Pons (tissue), 1 donor: Measurements from ENCODE around the gene MYO1F.
"Not testable (repeated sequence)": the region's sequence is repeated elsewhere in the genome, so short reads cannot be mapped to it uniquely, and the experiment has no call there.

Source experiments
- DNase-seq: peaks from one replicate; pipeline ENCODE4 v3.0.0-alpha.2; 2016; ENCODE audit warnings: low spot score

The MYO1F gene

GRCh38 chr19:8564866-8565265 lies 12.4 kb downstream of the MYO1F start:
- DNase-seq = not testable (repeated sequence)

GRCh38 chr19:8561075-8561764 lies 16.0 kb downstream of the MYO1F start:
- DNase-seq = no peak

DNA sequence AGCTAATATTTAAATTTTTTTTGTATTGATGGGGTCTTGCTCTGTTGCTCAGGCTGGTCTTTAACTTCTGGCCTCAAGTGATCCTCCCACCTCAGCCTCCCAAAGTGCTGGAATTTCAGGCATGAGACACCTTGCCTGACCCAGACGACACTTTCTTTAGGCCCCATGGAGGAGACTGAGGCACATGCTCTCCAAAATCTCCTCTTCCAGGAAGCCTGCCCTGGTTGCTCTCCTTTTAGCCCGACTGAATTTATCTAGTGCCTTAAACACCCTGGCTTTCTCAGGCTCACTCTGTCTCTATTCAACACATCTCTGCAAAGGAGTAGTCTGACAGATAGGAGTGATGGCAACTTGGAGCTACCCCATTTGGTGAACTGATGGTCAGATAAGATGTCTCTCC lies 18.9 kb downstream of the MYO1F start:
- no peak for DNase-seq

GRCh38 chr19:8557642-8558238 lies 19.5 kb downstream of the MYO1F start:
- DNase-seq = no peak

- DNase-seq = not testable (repeated sequence)
Observed at GRCh38 chr19:8553729-8554128, 23.5 kb downstream of the MYO1F start.

DNA sequence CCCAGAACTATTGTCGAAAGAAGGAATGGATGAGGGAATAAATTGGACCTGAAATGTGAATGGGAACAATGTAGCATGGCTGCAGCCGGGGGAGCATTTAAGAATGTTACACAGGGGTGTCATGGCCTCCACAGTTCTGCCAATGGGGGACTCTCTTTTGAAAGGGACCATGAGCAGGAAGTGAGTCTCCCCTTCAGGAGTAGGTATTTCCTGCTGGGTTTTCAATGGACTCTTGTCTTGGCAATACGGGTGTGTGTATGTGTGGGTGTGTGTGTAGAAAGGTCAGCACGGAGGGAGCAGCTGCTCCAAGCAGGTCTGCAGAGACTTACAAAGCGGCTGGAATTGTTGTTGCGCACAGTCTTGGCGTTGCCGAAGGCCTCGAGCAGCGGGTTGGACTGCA lies 24.4 kb downstream of the MYO1F start:
- DNase-seq = no peak

- DNase-seq = no peak
Observed at GRCh38 chr19:8550070-8550469, 27.2 kb downstream of the MYO1F start.

DNA sequence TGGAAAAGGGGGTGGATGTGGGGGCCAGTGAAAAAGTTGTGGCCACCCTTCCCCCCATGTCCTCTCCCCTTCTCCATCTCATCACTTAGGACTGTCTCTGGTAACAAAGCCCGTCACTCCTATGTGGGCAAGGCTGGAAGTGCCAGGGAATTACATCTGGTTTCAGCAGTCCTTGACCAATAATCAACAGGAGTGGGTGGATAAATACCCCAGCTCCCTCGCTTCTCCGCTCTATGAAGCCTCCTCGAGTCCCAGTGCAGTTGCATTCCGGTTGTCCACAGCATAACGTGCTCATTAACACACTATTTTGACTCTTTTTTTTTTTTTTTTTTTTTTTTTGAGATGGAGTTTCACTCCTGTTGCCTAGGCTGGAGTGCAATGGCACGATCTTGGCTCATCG lies 31.5 kb downstream of the MYO1F start:
- DNase-seq = no peak

- DNase-seq = no peak
Observed at GRCh38 chr19:8544168-8544567, 33.1 kb downstream of the MYO1F start.

- DNase-seq = no peak
Observed at GRCh38 chr19:8539621-8540149, 37.6 kb downstream of the MYO1F start.

DNA sequence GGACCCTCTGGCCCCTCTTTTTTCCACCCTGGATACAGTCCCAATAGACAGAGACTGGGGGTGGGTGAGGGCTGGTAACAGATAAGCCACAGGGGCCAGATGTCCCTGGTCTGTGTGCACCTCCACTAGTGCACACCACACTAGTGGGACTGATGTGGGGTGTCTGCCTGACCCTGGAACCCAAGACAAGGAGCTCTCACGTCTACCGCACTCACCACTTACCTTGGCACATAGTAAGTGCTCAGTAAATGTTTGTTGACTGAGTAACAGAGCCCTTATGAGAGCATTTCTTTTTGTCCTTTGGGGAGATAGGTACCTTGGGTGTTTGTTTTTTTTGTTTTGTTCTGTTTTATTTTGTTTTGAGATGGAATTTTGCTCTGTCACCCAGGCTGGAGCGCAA lies 40.1 kb downstream of the MYO1F start:
- no peak for DNase-seq

DNA sequence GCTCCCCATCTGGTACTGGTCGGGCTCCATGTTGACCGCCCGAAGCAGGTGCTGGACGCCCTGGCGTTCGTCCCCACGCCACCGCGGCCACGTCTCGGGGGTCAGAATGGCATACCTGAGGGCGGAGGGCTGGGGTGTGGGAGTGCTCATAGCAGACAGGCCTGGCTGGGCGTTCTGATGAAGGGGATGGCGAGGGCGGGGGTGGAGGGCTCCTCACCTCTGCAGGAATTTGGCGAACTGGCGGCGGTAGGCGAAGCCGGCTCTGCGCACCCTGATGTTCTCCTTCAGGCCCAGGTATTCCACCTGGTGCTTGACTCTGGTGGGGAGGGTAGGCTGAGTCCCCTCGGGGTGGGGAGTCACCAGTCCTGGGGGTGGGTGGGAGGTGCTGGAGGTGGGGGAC lies 41.0 kb downstream of the MYO1F start:
- no peak for DNase-seq

DNA sequence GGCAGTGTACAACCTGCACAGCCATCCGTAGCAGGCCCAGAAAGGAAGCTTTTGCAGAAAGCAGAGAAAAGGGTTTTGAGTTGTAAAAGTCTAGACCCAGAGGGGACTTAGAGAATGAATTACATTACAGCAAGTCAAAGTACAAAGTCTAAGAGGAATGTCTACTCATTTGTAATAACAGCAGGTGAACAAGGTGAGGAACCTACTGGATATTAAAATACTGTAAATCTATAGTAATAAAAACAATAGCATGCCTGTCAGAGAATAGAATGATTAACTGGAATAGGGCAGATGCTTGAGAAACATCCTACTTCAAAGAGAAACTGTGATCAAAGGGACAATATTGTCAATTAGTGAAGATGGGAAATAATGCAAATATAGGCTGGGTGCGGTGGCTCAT lies 45.0 kb downstream of the MYO1F start:
- no peak for DNase-seq

GRCh38 chr19:8531470-8531869 lies 45.8 kb downstream of the MYO1F start:
- no peak for DNase-seq

- no peak for DNase-seq
Observed at GRCh38 chr19:8530061-8530679, 47.1 kb downstream of the MYO1F start.

- DNase-seq = no peak
Observed at GRCh38 chr19:8529369-8530006, 47.8 kb downstream of the MYO1F start.

DNA sequence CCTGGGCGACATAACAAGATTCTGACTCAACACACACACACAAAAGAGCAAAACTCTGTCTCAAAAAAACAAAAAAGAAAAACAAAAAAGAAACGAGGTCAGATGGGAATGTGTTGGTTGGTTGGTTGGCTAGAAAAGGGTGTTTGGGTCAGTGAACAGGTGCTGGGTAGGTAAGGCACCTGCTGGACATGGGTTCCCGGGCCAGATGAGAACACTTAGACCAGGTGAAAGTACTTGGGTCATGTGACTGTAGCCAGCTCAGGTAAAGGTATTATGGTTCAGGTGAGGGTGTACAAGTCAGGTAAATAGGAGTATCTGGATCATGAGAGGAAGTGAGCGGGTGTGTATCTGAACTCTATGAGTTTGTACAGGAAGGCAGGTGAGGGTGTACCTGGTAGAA lies 48.7 kb downstream of the MYO1F start:
- no peak for DNase-seq

DNA sequence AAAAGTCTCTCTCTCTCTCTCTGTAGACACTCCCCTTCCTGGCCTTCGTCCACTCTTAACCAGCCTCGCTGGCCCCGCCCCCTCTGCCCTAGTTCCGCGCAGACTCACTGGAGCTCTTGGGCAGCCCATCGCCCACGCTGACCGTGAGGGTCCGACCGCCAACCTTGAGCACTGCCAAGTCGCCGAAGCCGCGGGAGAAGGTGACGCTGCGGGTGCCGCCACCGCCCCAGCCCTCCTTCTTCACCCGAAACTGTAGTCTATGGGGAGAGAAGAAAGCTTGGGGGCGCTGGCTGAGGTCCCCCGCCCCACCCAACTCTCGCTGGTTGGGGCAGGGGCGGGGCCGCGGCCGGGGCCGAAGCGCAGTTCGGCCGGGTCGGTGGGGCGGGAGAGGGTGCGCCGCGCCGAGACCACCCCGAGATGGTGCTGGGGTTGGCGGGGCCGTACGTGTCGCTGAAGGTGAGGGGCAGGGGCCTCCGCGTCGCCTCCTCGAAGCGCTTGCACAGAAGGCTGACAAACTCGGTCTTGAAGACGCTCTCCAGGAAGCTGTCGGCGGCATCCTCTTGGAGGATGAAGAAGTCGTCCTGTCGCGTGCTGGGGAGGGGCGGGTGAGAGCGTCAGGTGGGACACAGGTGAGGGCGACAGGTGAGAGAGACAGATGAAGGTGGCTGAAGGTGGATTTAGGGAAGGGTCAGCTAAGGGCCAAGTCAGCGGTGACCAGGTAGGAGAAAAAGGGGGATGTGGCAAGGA lies 50.7 kb downstream of the MYO1F start:
- peak; percentile 84 for DNase-seq

DNA sequence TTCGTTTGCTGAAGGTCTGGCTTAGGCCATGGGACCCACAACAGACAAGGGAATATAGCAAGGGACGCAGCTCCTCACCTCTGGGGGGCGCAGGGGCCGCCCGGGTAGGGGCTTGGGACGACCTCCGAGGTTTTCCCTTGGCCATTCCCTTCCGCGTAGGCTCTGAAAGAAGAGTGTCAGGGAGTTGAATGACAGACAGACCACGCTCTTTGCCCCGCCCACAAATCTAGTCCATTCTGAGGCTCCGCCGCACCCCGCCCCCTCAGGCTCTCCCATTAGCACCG lies 51.9 kb downstream of the MYO1F start:
- DNase-seq = no peak

DNA sequence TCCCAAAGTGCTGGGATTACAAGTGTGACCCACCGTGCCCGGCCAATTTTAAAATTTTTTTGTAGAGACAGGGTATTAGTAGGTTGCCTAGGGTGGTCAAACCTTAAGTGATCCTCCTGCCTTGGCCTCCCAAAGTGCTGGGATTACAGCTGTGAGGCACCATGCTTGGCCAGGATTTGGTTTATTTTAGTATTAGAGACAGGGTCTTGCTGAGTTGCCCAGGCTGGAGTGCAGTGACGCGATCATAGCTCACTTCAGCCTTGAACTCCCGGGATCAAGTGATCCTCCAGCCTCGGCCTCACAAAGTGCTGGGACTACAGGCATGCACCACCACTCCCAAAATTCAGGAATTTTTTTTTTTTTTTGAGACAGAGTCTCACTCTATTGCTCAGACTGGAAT lies 57.9 kb downstream of the MYO1F start:
- DNase-seq = no peak

DNA sequence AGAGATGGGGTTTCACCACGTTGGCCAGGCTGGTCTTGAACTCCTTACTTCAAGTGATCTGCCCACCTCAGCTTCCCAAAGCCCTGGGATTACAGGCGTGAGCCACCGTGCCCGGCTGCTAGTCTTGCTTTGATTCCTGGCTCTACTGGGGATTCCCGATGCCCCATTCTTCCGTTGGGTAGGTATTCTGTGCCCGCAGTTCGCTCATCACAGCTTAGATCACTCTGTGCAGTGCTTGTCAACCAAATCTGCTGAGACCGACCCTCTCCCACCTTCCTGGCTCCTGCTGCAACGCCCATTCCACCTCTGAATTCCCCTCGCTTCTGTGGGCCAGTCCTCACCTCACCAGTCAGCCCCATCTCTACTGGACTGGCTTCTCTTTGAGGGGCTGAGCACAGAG lies 58.7 kb downstream of the MYO1F start:
- DNase-seq = no peak
